Transverse colon (tissue), 4 donors: ENCODE measurements around the gene HTRA3. TPM values are rescaled to one million over a fixed set of nuclear protein-coding genes. Genes with fewer than 3 reads are reported as not detected.

Experiments
- DNase-seq: peaks from one replicate; pipeline ENCODE4 v3.0.0-alpha.2; 2019
- H3K27ac ChIP-seq, 4 donors: fragments of 200-600 bp; sonication (generic); 2 replicates each; pipeline ENCODE4 v1.5.1; 2016 to 2018; ENCODE audit warnings: inconsistent platforms in 4 of 4
- H3K27me3 ChIP-seq: fragments of 200-600 bp; sonication (generic); 2 replicates; pipeline ENCODE4 v1.5.1; 2017; ENCODE audit warnings: inconsistent platforms
- H3K36me3 ChIP-seq, 4 donors: fragments of 200-600 bp; sonication (generic); 2 replicates each; pipeline ENCODE4 v1.5.1; 2017 to 2019; ENCODE audit warnings: inconsistent platforms in 4 of 4
- H3K4me1 ChIP-seq, 4 donors: fragments of 200-600 bp; sonication (generic); 2 replicates each; pipeline ENCODE4 v1.5.1; 2017 to 2020; ENCODE audit warnings: inconsistent platforms in 4 of 4
- H3K4me3 ChIP-seq, 4 donors: fragments of 200-600 bp; sonication (generic); 1 replicate in 1 of 4; 2 replicates in 3 of 4; pipeline versions ENCODE4 v1.5.1 to v1.6.1; 2017 to 2019; ENCODE audit warnings: inconsistent platforms in 4 of 4
- H3K9me3 ChIP-seq, 2 donors: fragments of 200-600 bp; sonication (generic); 2 replicates each; pipeline ENCODE4 v1.5.1; 2017 to 2019; ENCODE audit warnings: inconsistent platforms in 2 of 2
- EP300 ChIP-seq: sonication (generic); formaldehyde crosslinking; IDR thresholded peaks from one replicate; pipeline ENCODE4 v1.6.1; 2017; ENCODE audit warnings: antibody characterized with exemption, low read depth
- POLR2A ChIP-seq: fragments of 450-650 bp; IDR thresholded peaks from one replicate; pipeline ENCODE4 v1.6.1; 2016; ENCODE audit warnings: antibody characterized with exemption, mild to moderate bottlenecking, moderate library complexity
- POLR2AphosphoS5 ChIP-seq, 3 donors: sonication (generic); formaldehyde crosslinking; IDR thresholded peaks; one replicate each; pipeline ENCODE4 v1.6.1; 2016; ENCODE audit warnings: antibody characterized with exemption in 3 of 3
- WGBS, 2 donors: methylation state at CpG; one replicate each; pipeline ENCODE4 v1.1.5; 2018; ENCODE audit warnings: low coverage in 1 of 2; 5-methylcytosine and 5-hydroxymethylcytosine counted together
- in situ Hi-C, 4 donors: fragments of 200-750 bp; cut with MboI; loops; one replicate each; pipeline versions ENCODE4 v1.15.0 to v1.15.1; 2017; ENCODE audit warnings: low sequenced_read_pairs in 3 of 4, low pct_ligation_motif_present in 1 of 4, low pct_unique_long_range_greater_than_20kb in 1 of 4
- intact Hi-C: fragments of 100-400 bp; cut with DNase I; formaldehyde crosslinking; loops from one replicate; pipeline ENCODE4 v1.15.1; 2023; ENCODE audit warnings: low total_unique reads
- total RNA-seq, 4 donors: library from RNA; depleted of rRNA; stranded (reverse); fragments of >200 nt; gene quantifications; one replicate each; pipeline ENCODE4 v1.1.0, GENCODE V29; 2016
- TF ChIP-seq, protein P1 (sequence below), 5 experiments: fragments of 200-600 bp in 3 of 5; fragments of 450-650 bp in 2 of 5; sonication (generic) in 3 of 5; IDR thresholded peaks; 1 replicate in 2 of 5; 2 replicates in 3 of 5; pipeline ENCODE4 v1.5.1; 2016 to 2017; ENCODE audit warnings: antibody characterized with exemption in 5 of 5, inconsistent platforms in 3 of 5, mild to moderate bottlenecking in 2 of 5, moderate library complexity in 1 of 5

Gene HTRA3
- total RNA-seq, 4 donors from 2014 or later = 1.5 to 11.9 (median 6.5) TPM

DNA sequence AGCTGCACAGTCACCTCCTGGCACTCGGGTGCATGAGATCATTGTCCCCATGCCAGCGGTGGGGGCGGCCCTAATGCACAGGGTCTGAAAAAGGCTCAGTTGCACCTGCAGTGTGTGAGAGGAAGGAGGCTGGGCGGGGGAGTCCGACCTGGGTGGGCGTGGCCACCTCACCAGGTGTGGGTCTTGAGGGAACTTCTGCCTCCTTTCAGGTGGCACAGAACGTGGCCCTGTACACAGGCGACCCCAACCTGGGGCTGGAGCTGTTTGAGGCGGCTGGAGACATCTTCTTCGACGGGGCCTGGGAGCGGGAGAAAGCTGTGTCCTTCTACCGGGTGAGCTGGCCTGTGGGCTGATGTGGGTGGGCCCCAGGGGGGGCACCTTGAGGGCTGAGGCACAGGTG is 34.3 kb upstream of the HTRA3 start:
- DNase-seq = no peak
- peaks cover 0 to 9% (median 3%) of the 10 kb centered on the region in 4 donors for H3K4me1 ChIP-seq
- 87% methylated on average over 5 of the region's 13 CpGs; no CpG with 5 or more reads in 1 of the 2 donors for WGBS, 2 donors
- TF ChIP-seq, protein P1, sequence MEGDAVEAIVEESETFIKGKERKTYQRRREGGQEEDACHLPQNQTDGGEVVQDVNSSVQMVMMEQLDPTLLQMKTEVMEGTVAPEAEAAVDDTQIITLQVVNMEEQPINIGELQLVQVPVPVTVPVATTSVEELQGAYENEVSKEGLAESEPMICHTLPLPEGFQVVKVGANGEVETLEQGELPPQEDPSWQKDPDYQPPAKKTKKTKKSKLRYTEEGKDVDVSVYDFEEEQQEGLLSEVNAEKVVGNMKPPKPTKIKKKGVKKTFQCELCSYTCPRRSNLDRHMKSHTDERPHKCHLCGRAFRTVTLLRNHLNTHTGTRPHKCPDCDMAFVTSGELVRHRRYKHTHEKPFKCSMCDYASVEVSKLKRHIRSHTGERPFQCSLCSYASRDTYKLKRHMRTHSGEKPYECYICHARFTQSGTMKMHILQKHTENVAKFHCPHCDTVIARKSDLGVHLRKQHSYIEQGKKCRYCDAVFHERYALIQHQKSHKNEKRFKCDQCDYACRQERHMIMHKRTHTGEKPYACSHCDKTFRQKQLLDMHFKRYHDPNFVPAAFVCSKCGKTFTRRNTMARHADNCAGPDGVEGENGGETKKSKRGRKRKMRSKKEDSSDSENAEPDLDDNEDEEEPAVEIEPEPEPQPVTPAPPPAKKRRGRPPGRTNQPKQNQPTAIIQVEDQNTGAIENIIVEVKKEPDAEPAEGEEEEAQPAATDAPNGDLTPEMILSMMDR (IDR thresholded peaks at IDR 0.05) = no peak
- TF ChIP-seq POLR2AphosphoS5 (IDR thresholded peaks at IDR 0.05) (no peak), POLR2A (no peak), EP300 (no peak)
- no peaks in the 10 kb centered on the region for H3K9me3 ChIP-seq
- intact Hi-C loops (no loop called here), in situ Hi-C loops (loop anchor here in 2 of 4 donors (25.0 kb wide), 2 partner anchors 177 to 352 kb away; partner anchors contain the start of genes CPZ (in 1 of the 2) and GPR78 (in 1 of the 2))
- no peaks in the 10 kb centered on the region for H3K27me3 ChIP-seq
- no peaks in the 10 kb centered on the region for H3K36me3 ChIP-seq
- no peak overlapping the region for H3K4me3 ChIP-seq
- H3K27ac ChIP-seq = no peak overlapping the region

DNA sequence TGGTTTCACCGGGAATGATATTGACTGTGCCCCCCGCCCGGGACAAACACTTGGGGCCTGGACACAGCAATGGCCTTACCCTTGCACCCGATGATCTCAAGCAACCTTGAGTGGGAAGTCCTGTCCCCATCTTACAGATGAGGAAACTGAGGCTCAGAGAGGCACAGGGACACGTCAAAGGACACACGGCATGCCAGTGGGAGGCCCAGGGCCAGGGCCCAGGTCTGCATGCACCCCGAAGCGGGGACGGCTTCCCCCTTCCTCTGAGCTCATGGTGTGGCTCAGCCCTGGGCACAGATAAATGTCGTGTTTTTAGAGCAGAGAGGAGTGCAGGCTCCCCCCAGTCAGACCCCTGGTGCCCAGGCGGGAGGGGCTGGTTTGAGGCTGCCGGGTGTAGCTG is 33.9 kb upstream of the HTRA3 start:
- in situ Hi-C loops (loop anchor here in 2 of 4 donors (25.0 kb wide), 2 partner anchors 177 to 352 kb away; partner anchors contain the start of genes CPZ (in 1 of the 2) and GPR78 (in 1 of the 2)), intact Hi-C loops (no loop called here)
- TF ChIP-seq, protein P1 (IDR thresholded peaks at IDR 0.05) = no peak
- TF ChIP-seq EP300 (no peak), POLR2AphosphoS5 (IDR thresholded peaks at IDR 0.05) (no peak), POLR2A (no peak)
- H3K4me3 ChIP-seq = no peak overlapping the region
- H3K36me3 ChIP-seq = no peaks in the 10 kb centered on the region
- WGBS, 2 donors = 96% methylated on average over 11 of the region's 12 CpGs; no CpG with 5 or more reads in 1 of the 2 donors
- H3K27me3 ChIP-seq = no peaks in the 10 kb centered on the region
- H3K4me1 ChIP-seq = peaks cover 0 to 9% (median 3%) of the 10 kb centered on the region in 4 donors
- H3K9me3 ChIP-seq = no peaks in the 10 kb centered on the region
- H3K27ac ChIP-seq = no peak overlapping the region
- DNase-seq = no peak

DNA sequence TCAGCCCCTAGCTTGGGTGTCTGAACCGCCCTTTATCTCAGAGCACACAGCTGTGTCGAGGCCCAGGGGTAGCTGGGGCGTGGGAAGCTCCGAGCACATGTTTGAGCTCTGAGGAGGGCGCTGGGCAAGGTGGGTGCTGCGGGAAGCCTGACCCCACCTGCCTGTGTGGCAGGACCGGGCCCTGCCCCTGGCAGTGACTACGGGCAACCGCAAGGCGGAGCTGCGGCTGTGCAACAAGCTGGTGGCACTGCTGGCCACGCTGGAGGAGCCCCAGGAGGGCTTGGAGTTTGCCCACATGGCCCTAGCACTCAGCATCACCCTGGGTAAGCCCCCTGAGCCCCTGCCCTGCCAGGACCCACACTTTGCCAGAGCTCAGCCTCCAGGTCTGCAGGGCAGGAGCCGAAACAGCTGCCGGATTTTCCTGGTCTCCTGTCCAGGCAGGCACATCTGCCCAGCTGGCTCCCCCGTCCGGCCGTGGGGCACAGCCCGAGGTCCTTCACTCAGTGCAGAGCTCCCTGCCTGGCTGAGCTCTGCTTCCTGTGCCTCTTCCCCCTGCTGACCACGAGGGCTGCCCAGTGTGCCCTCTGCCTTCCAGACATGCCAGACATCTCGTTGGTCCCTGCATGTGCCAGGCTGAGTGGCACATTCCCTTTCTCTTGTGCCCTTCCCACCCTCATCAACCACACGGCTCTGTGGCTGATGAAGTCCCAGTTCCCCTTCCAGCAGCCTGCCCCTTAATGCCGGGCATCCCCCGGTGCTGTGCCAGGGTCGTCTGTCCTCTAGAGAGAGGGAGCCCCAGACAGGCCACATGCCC is 33.2 kb upstream of the HTRA3 start:
- Histone ChIP-seq H3K9me3 (no peaks in the 10 kb centered on the region), H3K4me3 (no peak overlapping the region), H3K4me1 (peaks cover 0 to 9% (median 3%) of the 10 kb centered on the region in 4 donors), H3K27me3 (no peaks in the 10 kb centered on the region), H3K27ac (no peak overlapping the region), H3K36me3 (no peaks in the 10 kb centered on the region)
- no peak for TF ChIP-seq POLR2A
- TF ChIP-seq, protein P1 (IDR thresholded peaks at IDR 0.05) = no peak
- TF ChIP-seq EP300 = no peak
- TF ChIP-seq POLR2AphosphoS5 (IDR thresholded peaks at IDR 0.05) = no peak
- in situ Hi-C loops (loop anchor here in 2 of 4 donors (25.0 kb wide), 2 partner anchors 176 to 351 kb away; partner anchors contain the start of genes CPZ (in 1 of the 2) and GPR78 (in 1 of the 2)), intact Hi-C loops (no loop called here)
- 90% methylated on average over 23 of the region's 24 CpGs; no CpG with 5 or more reads in 1 of the 2 donors for WGBS, 2 donors
- no peak for DNase-seq

DNA sequence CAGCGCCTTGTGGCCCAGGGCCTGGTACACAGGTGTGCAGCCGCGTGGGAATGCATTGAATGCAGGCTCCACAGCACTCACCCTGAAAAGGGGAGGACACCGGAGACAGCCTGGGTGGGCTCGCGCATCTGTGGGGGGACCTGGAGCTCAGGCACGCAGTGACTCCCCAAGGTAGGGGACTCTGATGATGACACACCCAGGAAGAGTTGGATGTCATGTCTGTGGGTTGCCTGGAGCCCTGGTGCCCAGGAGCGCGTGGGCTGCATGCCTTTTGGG is 32.7 kb upstream of the HTRA3 start:
- intact Hi-C loops (no loop called here), in situ Hi-C loops (loop anchor here in 2 of 4 donors (25.0 kb wide), 2 partner anchors 175 to 350 kb away; partner anchors contain the start of genes CPZ (in 1 of the 2) and GPR78 (in 1 of the 2))
- Histone ChIP-seq H3K27ac (no peak overlapping the region), H3K4me3 (no peak overlapping the region), H3K27me3 (no peaks in the 10 kb centered on the region), H3K9me3 (no peaks in the 10 kb centered on the region), H3K4me1 (peaks cover 0 to 9% (median 3%) of the 10 kb centered on the region in 4 donors), H3K36me3 (no peaks in the 10 kb centered on the region)
- no peak for DNase-seq
- WGBS, 2 donors = 95% methylated on average over 9 of the region's 9 CpGs; no CpG with 5 or more reads in 1 of the 2 donors
- TF ChIP-seq POLR2A = no peak
- no peak for TF ChIP-seq POLR2AphosphoS5 (IDR thresholded peaks at IDR 0.05)
- TF ChIP-seq, protein P1 (IDR thresholded peaks at IDR 0.05) = no peak
- no peak for TF ChIP-seq EP300
